Esophagus (tissue), 2 donors: ENCODE measurements around the gene SLC16A9. TPM values are rescaled to one million over a fixed set of nuclear protein-coding genes. Genes with fewer than 3 reads are reported as not detected.

Source experiments
- H3K27ac ChIP-seq, 2 donors: one replicate each; pipeline ENCODE4 v1.5.1; 2013; ENCODE audit warnings: low read depth in 2 of 2, mild to moderate bottlenecking in 2 of 2, inconsistent platforms in 1 of 2, low read length in 1 of 2, moderate library complexity in 1 of 2
- H3K27me3 ChIP-seq, 2 donors: one replicate each; pipeline ENCODE4 v1.6.1; 2013; ENCODE audit warnings: low read length in 2 of 2, control low read depth in 1 of 2, mild to moderate bottlenecking in 1 of 2; ENCODE audit not compliant: insufficient read depth in 2 of 2, control insufficient read depth in 1 of 2
- H3K36me3 ChIP-seq, 2 donors: one replicate each; pipeline ENCODE4 v1.6.1; 2013; ENCODE audit warnings: low read length in 1 of 2; ENCODE audit not compliant: control insufficient read depth in 2 of 2, insufficient read depth in 2 of 2
- H3K4me1 ChIP-seq, 2 donors: one replicate each; pipeline ENCODE4 v1.6.1; 2013; ENCODE audit warnings: low read length in 1 of 2; ENCODE audit not compliant: control insufficient read depth in 2 of 2, insufficient read depth in 2 of 2
- H3K4me3 ChIP-seq, 2 donors: one replicate each; pipeline ENCODE4 v1.5.1; 2013; ENCODE audit warnings: low read length in 2 of 2, mild to moderate bottlenecking in 2 of 2, low read depth in 1 of 2, moderate library complexity in 1 of 2
- H3K9me3 ChIP-seq, 2 donors: one replicate each; pipeline ENCODE4 v1.6.1; 2013; ENCODE audit warnings: mild to moderate bottlenecking in 2 of 2, low read depth in 1 of 2, low read length in 1 of 2, moderate library complexity in 1 of 2; ENCODE audit not compliant: control insufficient read depth in 2 of 2, insufficient read depth in 1 of 2
- WGBS, 2 donors: extraction: QIAGEN DNeasy Blood & Tissue Kit; methylation state at CpG; one replicate each; pipeline ENCODE4 v1.1.7; 2013; 5-methylcytosine and 5-hydroxymethylcytosine counted together
- polyA plus RNA-seq, 2 donors: library from polyadenylated mRNA; stranded (reverse); fragments of 200-250 nt; gene quantifications; one replicate each; pipeline ENCODE4 v1.2.3, GENCODE V29; 2013
- donor health status: healthy with polysubstance abuse.
- donor health status: Bipolar disorder and iron deficiency.

The SLC16A9 gene
- polyA plus RNA-seq, 2 donors: 4.9 to 6.8 TPM

DNA sequence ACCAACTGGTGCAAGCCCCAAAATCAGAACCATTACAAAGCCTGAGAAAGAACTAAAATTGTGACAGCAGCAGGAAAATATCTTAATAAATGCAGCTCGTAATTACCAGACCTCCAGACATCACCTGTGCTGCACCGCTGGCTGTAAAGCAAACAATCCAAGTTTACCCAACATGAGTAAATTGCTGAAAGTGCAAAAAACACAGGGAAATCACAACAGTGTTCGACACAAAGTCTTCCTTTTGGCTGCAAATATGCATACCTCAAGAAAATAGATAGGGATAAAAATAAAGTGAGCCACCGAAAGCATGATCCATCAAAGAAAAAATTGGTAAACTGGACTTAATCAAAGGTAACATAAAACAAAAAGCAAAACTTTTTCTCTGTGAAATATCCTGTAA, 101.7 kb downstream of the SLC16A9 start:
- Histone ChIP-seq H3K36me3 (no peaks in the 10 kb centered on the region), H3K4me1 (no peaks in the 10 kb centered on the region), H3K27ac (no peak overlapping the region), H3K9me3 (no peaks in the 10 kb centered on the region), H3K27me3 (no peaks in the 10 kb centered on the region), H3K4me3 (no peak overlapping the region)
- 50 to 66% methylated on average over 4 of the region's 4 CpGs for WGBS, 2 donors

GRCh38 chr10:59606551-59606961, 103.1 kb downstream of the SLC16A9 start:
- H3K9me3 ChIP-seq: no peaks in the 10 kb centered on the region
- no peaks in the 10 kb centered on the region for H3K36me3 ChIP-seq
- 58 to 66% methylated on average over 1 of the region's 1 CpG for WGBS, 2 donors
- no peaks in the 10 kb centered on the region for H3K4me1 ChIP-seq
- no peak overlapping the region for H3K27ac ChIP-seq
- H3K27me3 ChIP-seq: no peaks in the 10 kb centered on the region
- no peak overlapping the region for H3K4me3 ChIP-seq

DNA sequence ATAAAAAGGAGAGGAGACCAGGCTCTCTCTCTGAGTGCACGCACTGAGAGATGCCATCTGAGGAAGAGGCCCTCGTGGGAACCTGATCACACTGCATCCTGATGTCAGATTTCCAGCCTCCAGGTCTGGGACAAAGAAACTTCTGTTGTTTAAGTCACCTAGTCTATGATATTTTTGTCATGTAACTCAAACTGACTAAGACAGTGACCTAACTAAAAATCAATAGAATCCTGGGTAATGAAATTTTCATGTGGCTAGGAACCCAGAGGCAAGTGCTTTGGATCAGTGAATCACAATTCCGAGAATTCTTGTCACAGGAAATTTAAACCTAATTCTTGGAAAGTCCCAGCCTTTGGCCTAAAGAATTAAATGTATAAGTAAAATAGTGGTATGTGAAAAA, 107.7 kb downstream of the SLC16A9 start:
- Histone ChIP-seq H3K9me3 (no peaks in the 10 kb centered on the region), H3K27me3 (no peaks in the 10 kb centered on the region), H3K36me3 (no peaks in the 10 kb centered on the region), H3K27ac (no peak overlapping the region), H3K4me1 (no peaks in the 10 kb centered on the region), H3K4me3 (no peak overlapping the region)
- 76 to 83% methylated on average over 3 of the region's 3 CpGs for WGBS, 2 donors

Other genes with a start within 250 kb of the SLC16A9 start
- gene MRLN, start 43.6 kb upstream of the SLC16A9 start, polyA plus RNA-seq: not detected
- 10 to 100 TPM; 23.2 to 25.9 TPM for gene CCDC6, start 196.7 kb upstream of the SLC16A9 start, polyA plus RNA-seq